ENCODE measurements around the gene ARHGEF7.

DNA sequence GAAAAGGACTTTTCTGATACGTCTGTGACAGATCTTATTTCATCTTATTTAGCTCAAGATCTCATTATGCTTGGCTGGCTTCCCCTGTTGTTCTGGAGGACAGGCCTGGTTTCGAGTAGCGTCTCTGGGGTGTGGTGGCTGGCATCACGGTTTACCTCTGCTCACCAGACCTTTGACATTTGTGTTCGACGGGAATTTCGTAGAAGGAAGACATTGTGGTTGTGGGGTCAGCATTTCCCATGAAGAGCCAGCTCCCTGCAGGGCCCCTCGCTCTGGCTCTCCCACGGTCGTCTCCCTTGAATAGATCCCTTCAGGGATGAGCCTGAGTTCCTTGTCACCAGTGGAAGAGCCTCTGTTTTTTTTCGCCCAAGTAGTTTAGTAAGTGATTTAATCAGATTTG lies 126.8 kb downstream of the ARHGEF7 start:
- TF ChIP-seq, protein P1, sequence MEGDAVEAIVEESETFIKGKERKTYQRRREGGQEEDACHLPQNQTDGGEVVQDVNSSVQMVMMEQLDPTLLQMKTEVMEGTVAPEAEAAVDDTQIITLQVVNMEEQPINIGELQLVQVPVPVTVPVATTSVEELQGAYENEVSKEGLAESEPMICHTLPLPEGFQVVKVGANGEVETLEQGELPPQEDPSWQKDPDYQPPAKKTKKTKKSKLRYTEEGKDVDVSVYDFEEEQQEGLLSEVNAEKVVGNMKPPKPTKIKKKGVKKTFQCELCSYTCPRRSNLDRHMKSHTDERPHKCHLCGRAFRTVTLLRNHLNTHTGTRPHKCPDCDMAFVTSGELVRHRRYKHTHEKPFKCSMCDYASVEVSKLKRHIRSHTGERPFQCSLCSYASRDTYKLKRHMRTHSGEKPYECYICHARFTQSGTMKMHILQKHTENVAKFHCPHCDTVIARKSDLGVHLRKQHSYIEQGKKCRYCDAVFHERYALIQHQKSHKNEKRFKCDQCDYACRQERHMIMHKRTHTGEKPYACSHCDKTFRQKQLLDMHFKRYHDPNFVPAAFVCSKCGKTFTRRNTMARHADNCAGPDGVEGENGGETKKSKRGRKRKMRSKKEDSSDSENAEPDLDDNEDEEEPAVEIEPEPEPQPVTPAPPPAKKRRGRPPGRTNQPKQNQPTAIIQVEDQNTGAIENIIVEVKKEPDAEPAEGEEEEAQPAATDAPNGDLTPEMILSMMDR (conservative IDR thresholded peaks at IDR 0.05 in 1 of 2, IDR thresholded peaks at IDR 0.05 in 1 of 2; ENCODE audit: extremely low read depth in 1 of 2, insufficient read depth in 1 of 2, low read depth in 1 of 2, low read length in 2 of 2) = no peak
- TF ChIP-seq EZH2 (IDR thresholded peaks at IDR 0.05; ENCODE audit: borderline replicate concordance, low read length) = no peak
